GM12873 (cell line): ENCODE data around the gene PLCL1.

Experiments used
- CTCF ChIP-seq: IDR thresholded peaks from 2 replicates; pipeline ENCODE4 v1.5.1; 2012; ENCODE audit warnings: low read depth, mild to moderate bottlenecking, moderate library complexity, low read length, control low read depth; ENCODE audit not compliant: insufficient read depth; ENCODE audit errors: missing control alignments

The PLCL1 gene

DNA sequence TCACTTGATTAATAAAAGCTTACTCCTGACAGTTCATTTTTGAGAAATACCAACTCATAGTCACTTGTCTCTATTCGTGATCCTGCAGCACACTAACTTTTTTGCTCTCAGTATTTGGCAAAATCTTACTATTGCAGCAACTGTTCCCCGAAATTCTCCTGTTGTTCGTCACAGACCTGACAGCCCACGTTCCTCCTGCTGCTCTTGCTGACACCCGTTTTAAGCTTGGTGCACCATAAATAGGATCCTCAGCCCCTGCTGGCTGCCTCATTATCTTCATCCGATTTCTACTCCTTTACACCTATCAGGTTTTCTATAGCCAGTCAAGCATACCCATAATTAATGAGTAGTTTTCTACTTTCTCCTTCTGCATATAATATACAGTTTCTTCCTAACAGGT lies 368.8 kb downstream of the PLCL1 start:
- no peak for TF ChIP-seq CTCF

DNA sequence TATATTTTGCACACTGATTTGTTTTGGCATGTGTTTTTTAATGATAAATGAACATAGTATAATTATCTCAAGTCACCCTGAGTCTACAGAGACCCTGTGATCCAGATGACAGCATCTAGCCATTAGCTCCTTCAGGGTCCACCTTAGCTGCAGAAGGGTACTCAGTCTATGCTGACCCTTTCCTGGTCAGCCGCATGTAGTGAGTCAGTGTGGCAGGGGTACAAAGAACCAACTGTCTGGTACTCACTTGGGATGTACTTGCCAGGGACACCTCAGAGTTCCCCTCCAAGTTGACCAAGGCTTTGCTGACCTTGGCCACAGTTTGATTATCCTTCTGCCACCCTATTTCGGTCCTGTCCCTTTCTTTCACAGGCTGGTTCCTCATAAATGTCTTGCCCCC lies 369.5 kb downstream of the PLCL1 start:
- TF ChIP-seq CTCF: no peak

GRCh38 chr2:198175271-198175670 lies 370.9 kb downstream of the PLCL1 start:
- TF ChIP-seq CTCF: no peak

- TF ChIP-seq CTCF: no peak
Measured at GRCh38 chr2:198177040-198177439, 372.6 kb downstream of the PLCL1 start.

DNA sequence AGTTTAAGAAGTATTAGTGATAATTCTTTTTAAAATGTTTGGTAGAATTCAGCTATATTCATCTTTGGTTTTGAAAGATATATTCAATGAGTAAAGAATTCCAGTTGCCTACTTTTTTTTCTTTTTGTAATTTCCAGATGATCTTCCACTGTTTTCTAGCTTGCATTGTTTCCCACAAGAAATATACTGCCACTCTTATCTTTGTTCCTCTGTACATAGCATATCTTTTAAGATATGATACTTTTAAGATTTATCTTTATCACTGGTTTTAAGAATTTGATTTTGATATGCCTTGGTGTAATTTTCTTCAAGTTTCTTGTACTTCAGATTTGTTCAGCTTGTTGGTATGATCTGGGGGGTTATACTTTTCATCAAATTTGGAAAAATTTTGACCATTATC lies 374.4 kb downstream of the PLCL1 start:
- no peak for TF ChIP-seq CTCF

GRCh38 chr2:198186257-198186656 lies 381.9 kb downstream of the PLCL1 start:
- no peak for TF ChIP-seq CTCF

- no peak for TF ChIP-seq CTCF
Measured at GRCh38 chr2:198187841-198188240, 383.4 kb downstream of the PLCL1 start.

DNA sequence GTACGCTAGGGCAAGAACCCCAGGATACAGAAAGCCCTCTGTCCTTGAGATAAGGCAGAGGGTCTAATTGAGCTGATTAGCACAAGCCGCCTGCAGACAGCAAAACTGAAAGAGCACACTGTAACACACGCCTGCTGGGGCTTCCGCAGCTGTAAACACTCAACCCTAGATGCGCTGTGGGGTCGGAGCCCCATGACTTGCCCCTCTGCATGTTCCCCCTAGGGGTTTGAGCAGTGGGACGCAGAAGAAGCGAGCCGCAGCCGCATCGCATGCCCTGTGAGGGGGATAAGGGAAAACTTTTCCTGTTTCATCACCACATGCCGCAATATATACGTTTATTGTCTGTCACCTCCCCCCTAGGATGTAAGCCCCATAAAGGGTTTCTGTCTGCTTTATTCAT lies 384.6 kb downstream of the PLCL1 start:
- no peak for TF ChIP-seq CTCF
